SK-N-MC (cell line): ENCODE data around the gene TEX48.

Source experiments
- DNase-seq: peaks from one replicate; pipeline ENCODE4 v3.0.0-alpha.2; 2011; ENCODE audit warnings: low read depth, low spot score
- H3K27ac ChIP-seq: fragments of 200-600 bp; sonication (generic); 2 replicates; pipeline ENCODE4 v1.5.1; 2016; ENCODE audit warnings: mixed run types
- H3K36me3 ChIP-seq: fragments of 200-600 bp; sonication (generic); 2 replicates; pipeline ENCODE4 v1.6.1; 2017; ENCODE audit warnings: antibody characterized with exemption, low read length, mixed read lengths; ENCODE audit not compliant: insufficient read depth
- H3K4me3 ChIP-seq: fragments of 200-600 bp; sonication (generic); 2 replicates; pipeline ENCODE4 v1.5.1; 2016
- H3K9ac ChIP-seq: fragments of 200-600 bp; sonication (generic); 2 replicates; pipeline ENCODE4 v1.8.0; 2017; ENCODE audit warnings: mixed run types, mixed read lengths; ENCODE audit not compliant: insufficient read length
- H3K9me3 ChIP-seq: fragments of 200-600 bp; sonication (generic); 2 replicates; pipeline ENCODE4 v1.6.1; 2017; ENCODE audit warnings: low read depth, mild to moderate bottlenecking, antibody characterized with exemption, low read length, moderate library complexity, mixed read lengths
- EZH2 ChIP-seq: fragments of 200-600 bp; sonication (generic); IDR thresholded peaks from one replicate; pipeline ENCODE4 v1.6.1; 2017; ENCODE audit warnings: antibody characterized with exemption
- FOXP2 ChIP-seq: optimal IDR thresholded peaks from 2 replicates; pipeline ENCODE3; 2011; ENCODE audit warnings: mild to moderate bottlenecking, moderate library complexity; ENCODE audit not compliant: insufficient read depth; ENCODE audit errors: extremely low read length, control extremely low read depth
- POLR2AphosphoS5 ChIP-seq: IDR thresholded peaks from 2 replicates; pipeline ENCODE4 v1.6.1; 2012; ENCODE audit warnings: mild to moderate bottlenecking, low read depth, low read length, borderline replicate concordance

TEX48 gene

DNA sequence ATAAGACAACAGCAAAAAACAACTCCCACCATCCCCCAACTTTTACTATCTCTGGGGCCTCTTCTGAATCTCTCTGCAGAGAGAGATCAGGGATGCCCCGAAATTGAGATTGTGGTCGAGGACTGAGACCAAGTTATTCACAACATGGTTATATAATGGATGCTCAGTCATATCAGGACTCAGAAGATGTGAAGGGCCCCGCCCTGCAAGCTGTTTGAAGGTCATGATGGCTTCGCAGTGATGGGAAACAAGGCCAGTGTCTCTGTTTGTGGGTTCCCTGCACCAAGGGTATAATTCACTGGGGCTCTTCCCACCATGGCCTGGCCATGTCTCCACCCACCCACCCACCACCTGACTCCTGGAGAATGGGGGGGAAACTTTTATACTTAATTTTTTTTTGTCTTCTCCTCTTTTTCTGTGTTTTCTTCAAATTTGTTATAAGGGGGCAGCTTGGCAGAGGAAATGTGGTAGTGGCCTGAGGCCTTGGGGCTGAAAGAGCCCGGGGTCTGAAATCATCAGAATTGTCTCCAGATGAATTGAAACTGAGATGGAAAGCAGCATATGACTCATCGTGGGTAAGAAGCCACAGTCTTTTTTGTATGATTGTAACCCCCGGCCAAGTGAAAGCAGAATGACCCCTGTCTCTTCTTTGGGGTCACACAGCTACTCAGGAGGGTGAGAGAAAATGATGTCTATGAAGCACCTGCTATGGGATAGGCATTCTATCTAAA, 15.0 kb upstream of the TEX48 start:
- DNase-seq = no peak
- Histone ChIP-seq H3K9ac (no peak overlapping the region), H3K9me3 (no peaks in the 10 kb centered on the region), H3K4me3 (no peak overlapping the region), H3K27ac (no peak overlapping the region), H3K36me3 (no peaks in the 10 kb centered on the region)
- TF ChIP-seq POLR2AphosphoS5 (no peak), FOXP2 (no peak), EZH2 (no peak)

DNA sequence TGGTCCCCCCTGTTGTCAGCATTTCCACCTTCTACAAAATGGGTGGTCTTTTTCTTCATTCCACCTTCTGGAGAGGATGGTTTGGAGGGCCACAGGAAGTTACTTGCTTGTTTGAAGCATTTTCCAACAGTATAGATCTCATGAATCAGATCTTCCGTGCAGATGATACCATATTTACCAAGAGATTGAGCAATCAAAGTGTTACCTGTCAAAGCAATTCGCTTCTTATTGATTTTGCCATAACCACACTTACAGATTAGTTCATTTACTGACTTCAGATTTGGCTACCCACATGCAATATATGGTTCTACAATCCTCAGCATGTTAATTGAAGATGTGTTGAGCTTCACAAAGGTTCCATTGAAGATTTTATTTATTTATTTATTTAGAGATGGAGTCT, 14.0 kb upstream of the TEX48 start:
- Histone ChIP-seq H3K9me3 (no peaks in the 10 kb centered on the region), H3K27ac (no peak overlapping the region), H3K36me3 (no peaks in the 10 kb centered on the region), H3K4me3 (no peak overlapping the region), H3K9ac (no peak overlapping the region)
- no peak for DNase-seq
- TF ChIP-seq FOXP2 (no peak), EZH2 (no peak), POLR2AphosphoS5 (no peak)

- Histone ChIP-seq H3K36me3 (no peaks in the 10 kb centered on the region), H3K9ac (no peak overlapping the region), H3K4me3 (no peak overlapping the region), H3K9me3 (no peaks in the 10 kb centered on the region), H3K27ac (no peak overlapping the region)
- DNase-seq = no peak
- TF ChIP-seq FOXP2 (no peak), EZH2 (no peak), POLR2AphosphoS5 (no peak)
These were observed 12.8 kb upstream of the TEX48 start for GRCh38 chr9:114694719-114695269.

DNA sequence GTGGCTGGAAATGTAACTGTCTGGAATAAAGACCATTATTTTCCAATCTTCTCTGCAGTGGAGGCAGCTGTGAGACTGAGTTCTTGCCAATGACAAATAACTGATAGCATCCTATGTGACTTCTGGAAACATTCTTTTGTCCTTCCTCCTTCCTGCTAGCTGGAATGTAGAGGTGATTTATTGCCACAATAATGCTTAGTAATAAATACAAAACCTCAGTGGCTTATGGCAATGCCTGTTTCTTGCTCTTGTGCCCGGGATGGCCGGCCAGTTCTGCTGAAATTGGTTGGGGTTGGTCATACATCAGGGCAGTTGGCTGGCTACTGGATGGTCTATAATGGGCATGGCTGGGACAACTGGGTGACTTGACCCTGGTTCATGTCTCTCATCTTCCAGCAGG, 12.2 kb upstream of the TEX48 start:
- TF ChIP-seq POLR2AphosphoS5 = no peak
- no peak for TF ChIP-seq FOXP2
- no peak for TF ChIP-seq EZH2
- H3K9ac ChIP-seq = no peak overlapping the region
- H3K4me3 ChIP-seq = no peak overlapping the region
- H3K36me3 ChIP-seq = no peaks in the 10 kb centered on the region
- H3K9me3 ChIP-seq = no peaks in the 10 kb centered on the region
- H3K27ac ChIP-seq = no peak overlapping the region
- DNase-seq = no peak

- no peak overlapping the region for H3K27ac ChIP-seq
- no peaks in the 10 kb centered on the region for H3K9me3 ChIP-seq
- H3K4me3 ChIP-seq = no peak overlapping the region
- H3K36me3 ChIP-seq = no peaks in the 10 kb centered on the region
- H3K9ac ChIP-seq = no peak overlapping the region
- no peak for TF ChIP-seq EZH2
- TF ChIP-seq FOXP2 = no peak
- TF ChIP-seq POLR2AphosphoS5 = no peak
- DNase-seq = no peak
These were observed 11.4 kb upstream of the TEX48 start for GRCh38 chr9:114693248-114693855.

GRCh38 chr9:114691956-114692295, 9.9 kb upstream of the TEX48 start:
- no peak overlapping the region for H3K9ac ChIP-seq
- H3K36me3 ChIP-seq = no peaks in the 10 kb centered on the region
- DNase-seq = no peak
- no peak overlapping the region for H3K4me3 ChIP-seq
- TF ChIP-seq POLR2AphosphoS5 (no peak), EZH2 (no peak), FOXP2 (no peak)
- no peaks in the 10 kb centered on the region for H3K9me3 ChIP-seq
- H3K27ac ChIP-seq = no peak overlapping the region

GRCh38 chr9:114691046-114691955, 9.3 kb upstream of the TEX48 start:
- Histone ChIP-seq H3K36me3 (no peaks in the 10 kb centered on the region), H3K4me3 (no peak overlapping the region), H3K9me3 (no peaks in the 10 kb centered on the region), H3K27ac (no peak overlapping the region), H3K9ac (no peak overlapping the region)
- DNase-seq = no peak
- no peak for TF ChIP-seq EZH2
- TF ChIP-seq POLR2AphosphoS5 = no peak
- no peak for TF ChIP-seq FOXP2

DNA sequence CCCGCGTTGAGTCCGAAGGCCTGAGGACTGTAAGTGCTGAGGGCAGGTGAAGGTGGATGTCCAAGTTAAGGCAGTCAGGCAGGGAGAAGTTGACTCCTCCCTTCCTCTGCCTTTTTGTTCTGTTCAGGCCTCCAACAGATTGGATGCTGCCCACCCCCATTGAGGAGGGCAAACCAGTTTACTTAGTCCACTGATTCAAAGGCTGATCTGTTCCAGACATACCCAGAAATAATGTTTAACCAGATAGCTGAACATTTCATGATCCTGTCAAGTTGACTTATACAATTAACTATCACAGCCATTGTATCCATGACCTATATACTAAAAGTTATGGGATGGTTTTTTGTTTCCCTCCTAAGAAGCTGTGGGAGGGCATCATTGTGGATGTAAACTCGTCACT, 8.3 kb upstream of the TEX48 start:
- Histone ChIP-seq H3K27ac (no peak overlapping the region), H3K4me3 (no peak overlapping the region), H3K9me3 (no peaks in the 10 kb centered on the region), H3K36me3 (no peaks in the 10 kb centered on the region), H3K9ac (no peak overlapping the region)
- DNase-seq = no peak
- TF ChIP-seq POLR2AphosphoS5 (no peak), FOXP2 (no peak), EZH2 (no peak)
